ENCODE data around the gene LANCL2. TPM values are rescaled to one million over a fixed set of nuclear protein-coding genes. Genes with fewer than 3 reads are reported as not detected.

LANCL2 gene
- total RNA-seq, 1 donor from 2014 or later, result 18.5 TPM

- H3K4me1 Mint-ChIP-seq, result no peaks in the 10 kb centered on the region
- no peak overlapping the region for H3K4me3 Mint-ChIP-seq
- no peak for DNase-seq (ENCODE audit: low spot score in 2 of 2, unreplicated experiment in 2 of 2)
- TF ChIP-seq CTCF (IDR thresholded peaks at IDR 0.05; ENCODE audit: unreplicated experiment), result no peak
- no peak overlapping the region for H3K27ac Mint-ChIP-seq
- no peaks in the 10 kb centered on the region for H3K27me3 Mint-ChIP-seq (ENCODE audit: low read depth)
- peaks cover 15% of the 10 kb centered on the region for H3K36me3 Mint-ChIP-seq
- no peaks in the 10 kb centered on the region for H3K9me3 Mint-ChIP-seq
Measured at GRCh38 chr7:55429835-55430499, 64.8 kb downstream of the LANCL2 start.

- Mint-ChIP-seq H3K9me3 (no peaks in the 10 kb centered on the region), H3K4me1 (no peaks in the 10 kb centered on the region), H3K27ac (no peak overlapping the region), H3K36me3 (peaks cover under 1% of the 10 kb centered on the region), H3K4me3 (no peak overlapping the region), H3K27me3 (ENCODE audit: low read depth) (no peaks in the 10 kb centered on the region)
- DNase-seq (ENCODE audit: low spot score in 2 of 2, unreplicated experiment in 2 of 2), result no peak
- TF ChIP-seq CTCF (IDR thresholded peaks at IDR 0.05; ENCODE audit: unreplicated experiment), result no peak
Measured at GRCh38 chr7:55431898-55432297, 66.8 kb downstream of the LANCL2 start.

- Mint-ChIP-seq H3K27ac (no peak overlapping the region), H3K4me1 (no peaks in the 10 kb centered on the region), H3K9me3 (no peaks in the 10 kb centered on the region), H3K36me3 (no peaks in the 10 kb centered on the region), H3K27me3 (ENCODE audit: low read depth) (no peaks in the 10 kb centered on the region), H3K4me3 (no peak overlapping the region)
- TF ChIP-seq CTCF (IDR thresholded peaks at IDR 0.05; ENCODE audit: unreplicated experiment), result no peak
- no peak for DNase-seq (ENCODE audit: low spot score in 2 of 2, unreplicated experiment in 2 of 2)
Measured at GRCh38 chr7:55432506-55432905, 67.4 kb downstream of the LANCL2 start.

- H3K36me3 Mint-ChIP-seq, result no peaks in the 10 kb centered on the region
- no peak overlapping the region for H3K4me3 Mint-ChIP-seq
- H3K4me1 Mint-ChIP-seq, result no peaks in the 10 kb centered on the region
- no peak for TF ChIP-seq CTCF (IDR thresholded peaks at IDR 0.05; ENCODE audit: unreplicated experiment)
- no peaks in the 10 kb centered on the region for H3K9me3 Mint-ChIP-seq
- H3K27ac Mint-ChIP-seq, result no peak overlapping the region
- no peak for DNase-seq (ENCODE audit: low spot score in 2 of 2, unreplicated experiment in 2 of 2)
- no peaks in the 10 kb centered on the region for H3K27me3 Mint-ChIP-seq (ENCODE audit: low read depth)
Measured at GRCh38 chr7:55432939-55433784, 68.0 kb downstream of the LANCL2 start.

GRCh38 chr7:55435466-55435865 is 70.3 kb downstream of the LANCL2 start:
- H3K4me1 Mint-ChIP-seq, result no peaks in the 10 kb centered on the region
- H3K36me3 Mint-ChIP-seq, result no peaks in the 10 kb centered on the region
- TF ChIP-seq CTCF (IDR thresholded peaks at IDR 0.05; ENCODE audit: unreplicated experiment), result no peak
- no peak overlapping the region for H3K4me3 Mint-ChIP-seq
- DNase-seq (ENCODE audit: low spot score in 2 of 2, unreplicated experiment in 2 of 2), result no peak
- H3K27me3 Mint-ChIP-seq (ENCODE audit: low read depth), result no peaks in the 10 kb centered on the region
- H3K9me3 Mint-ChIP-seq, result no peaks in the 10 kb centered on the region
- no peak overlapping the region for H3K27ac Mint-ChIP-seq

Data from mesothelial cell of epicardium (in vitro differentiated cells).